Activated gamma-delta T cell treated with Interleukin-2 at 50 U/mL for 16 hours (primary cell): ENCODE measurements around the gene USP3.

Source experiments
- DNase-seq: peaks from one replicate; pipeline ENCODE4 v3.0.0-alpha.2; 2020

USP3 gene

DNA sequence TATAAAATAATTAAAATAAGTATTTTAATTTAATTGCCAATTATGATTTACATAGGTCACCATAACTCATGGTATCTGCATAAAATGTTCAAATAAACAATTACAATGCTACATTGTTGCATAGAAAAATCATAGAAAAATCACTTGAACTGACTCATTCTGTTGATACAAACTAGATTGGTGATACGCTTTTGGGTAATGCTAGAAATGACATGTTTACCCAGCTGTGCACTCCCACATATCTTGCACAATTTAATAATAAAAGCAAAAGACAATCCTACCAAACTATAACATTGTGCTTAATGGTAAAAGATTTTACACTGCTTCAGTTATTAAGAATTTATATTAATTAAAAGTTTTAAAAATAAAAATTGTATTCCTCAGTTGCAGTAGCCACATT is 47.0 kb downstream of the USP3 start:
- DNase-seq: no peak

- DNase-seq: no peak
Observed at GRCh38 chr15:63553388-63553791, 49.0 kb downstream of the USP3 start.

DNA sequence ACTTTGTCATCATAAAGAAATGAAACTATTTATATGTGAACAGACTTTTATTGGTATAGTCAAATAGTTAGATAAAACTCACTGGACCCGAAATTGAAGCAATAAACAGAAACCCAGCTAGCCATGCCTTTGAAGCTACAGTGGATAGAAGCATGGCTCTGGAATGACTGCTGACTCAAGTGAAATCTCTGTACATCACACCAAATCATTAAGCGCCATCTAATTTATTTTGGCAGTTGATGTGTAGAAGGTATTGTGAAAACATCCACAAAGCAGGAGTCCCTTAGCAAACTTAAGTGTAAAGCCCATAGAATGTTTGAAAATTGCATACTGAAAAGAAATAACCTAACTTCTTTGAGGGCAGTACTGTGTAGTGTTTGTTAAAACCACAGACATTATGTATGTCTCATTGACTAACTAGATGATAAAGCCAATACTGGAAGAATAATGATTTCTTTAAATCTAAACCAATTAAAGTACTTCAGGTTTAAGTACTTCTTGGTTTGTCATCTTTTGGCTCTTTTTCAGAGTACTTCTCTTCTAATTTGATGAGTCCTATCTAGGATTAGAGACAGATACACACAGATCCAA is 50.0 kb downstream of the USP3 start:
- no peak for DNase-seq

- no peak for DNase-seq
Observed at GRCh38 chr15:63555507-63555906, 51.1 kb downstream of the USP3 start.

GRCh38 chr15:63556246-63556645 is 51.9 kb downstream of the USP3 start:
- DNase-seq: no peak

DNA sequence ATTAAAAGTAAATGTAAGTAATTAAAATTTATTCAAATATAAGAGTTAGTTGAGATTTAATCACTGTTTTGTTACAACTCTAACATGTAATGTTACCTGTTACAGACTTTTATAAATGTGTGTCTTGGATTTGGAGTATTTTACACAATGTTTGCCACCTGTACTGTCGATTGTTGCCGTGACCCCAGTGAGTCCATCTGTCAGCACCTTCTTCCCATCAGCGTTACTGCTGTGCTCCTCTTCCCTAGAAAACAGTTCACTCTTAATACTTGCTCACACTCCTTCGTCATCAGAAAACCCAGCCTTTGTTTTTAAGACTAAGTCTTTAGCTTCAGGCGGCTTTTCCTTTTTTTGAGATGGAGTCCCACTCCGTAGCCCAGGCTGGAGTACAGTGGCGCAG is 52.3 kb downstream of the USP3 start:
- no peak for DNase-seq

DNA sequence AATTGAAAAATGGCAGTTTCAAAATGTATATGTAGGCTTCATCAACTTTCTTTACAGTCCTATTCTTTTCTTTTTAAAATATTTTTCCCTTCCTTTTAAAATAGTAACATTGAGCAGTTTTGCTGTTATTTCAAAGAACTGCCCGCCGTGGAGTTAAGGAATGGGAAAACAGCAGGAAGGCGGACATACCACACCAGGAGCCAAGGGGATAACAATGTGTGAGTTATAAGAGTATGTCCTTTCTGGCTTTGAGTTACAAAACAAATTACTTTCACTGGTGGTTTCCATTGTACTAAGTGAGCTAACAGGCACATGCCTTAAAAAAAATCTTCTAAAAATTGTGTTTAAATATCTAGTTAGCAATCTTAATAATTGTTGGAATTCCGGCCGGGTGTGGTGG is 55.4 kb downstream of the USP3 start:
- DNase-seq: no peak

- DNase-seq: no peak
Observed at GRCh38 chr15:63560741-63561448, 56.5 kb downstream of the USP3 start.

DNA sequence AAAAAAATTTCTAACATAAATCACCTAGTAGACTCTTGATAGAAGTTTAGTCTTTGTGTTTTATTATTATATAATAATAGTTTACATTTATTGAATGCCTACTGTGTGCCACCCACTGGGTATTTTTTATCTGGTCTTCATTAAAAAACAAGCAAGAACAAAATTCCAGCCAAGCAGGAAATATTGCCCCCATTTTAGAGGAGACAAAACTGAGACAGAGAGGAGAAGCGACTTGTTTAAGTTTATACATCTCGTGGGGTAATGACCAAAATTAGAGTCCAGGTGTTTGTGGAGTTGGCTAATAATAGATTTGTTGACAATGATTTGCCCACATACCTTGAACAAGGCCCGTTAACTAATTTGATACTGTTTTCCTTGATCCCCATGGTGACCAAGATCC is 59.7 kb downstream of the USP3 start:
- no peak for DNase-seq

DNA sequence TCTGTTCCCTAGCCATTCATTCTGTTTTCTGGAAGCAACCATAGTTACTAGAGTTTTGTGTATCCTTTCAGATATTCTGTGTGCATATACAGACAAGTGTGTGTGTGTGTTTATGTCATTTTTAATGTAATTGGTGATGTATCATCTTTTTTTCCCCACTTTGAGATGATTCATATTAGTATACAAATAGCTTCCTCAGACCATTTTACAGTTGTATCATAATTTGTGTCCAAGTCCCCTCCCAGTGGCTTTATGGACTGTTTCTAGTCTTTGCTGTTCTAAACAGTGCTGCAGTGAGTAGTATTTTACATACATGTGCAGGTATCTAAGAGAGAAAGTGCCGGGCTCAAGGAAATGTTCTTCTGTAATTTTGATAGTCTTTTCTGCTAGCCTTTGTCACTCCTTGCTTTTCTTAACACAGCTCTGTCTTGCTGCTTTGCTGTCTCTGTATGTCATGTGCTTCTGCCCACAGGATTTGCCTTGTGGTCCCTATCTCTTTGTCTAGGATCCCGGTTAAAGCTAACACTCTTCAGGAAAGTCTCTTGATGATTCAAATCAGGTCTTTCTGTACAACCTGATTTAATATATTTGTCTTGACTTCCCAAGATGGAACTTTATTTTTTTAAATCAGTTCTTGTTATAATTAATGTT is 61.3 kb downstream of the USP3 start:
- DNase-seq: no peak

GRCh38 chr15:63572749-63573464 is 68.5 kb downstream of the USP3 start:
- DNase-seq: no peak

DNA sequence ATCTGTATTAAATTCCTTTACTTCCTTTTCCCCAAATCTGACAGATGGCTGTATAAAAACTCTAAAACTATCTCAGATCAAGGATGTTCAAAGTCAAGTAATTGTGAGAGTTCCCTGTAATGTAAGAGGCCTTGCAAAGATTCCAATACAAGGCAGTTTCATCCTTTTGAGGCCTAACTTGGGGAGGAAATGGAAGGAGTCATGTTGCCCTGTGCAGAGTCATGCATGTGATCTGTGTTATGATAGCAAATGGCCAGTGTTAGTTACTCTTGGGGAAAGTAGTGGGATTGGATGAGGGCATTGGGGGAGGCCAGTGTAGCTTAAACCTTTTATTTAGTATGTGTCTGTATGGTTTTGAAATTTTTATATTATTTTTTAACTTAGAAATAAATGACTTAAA is 69.1 kb downstream of the USP3 start:
- no peak for DNase-seq

DNA sequence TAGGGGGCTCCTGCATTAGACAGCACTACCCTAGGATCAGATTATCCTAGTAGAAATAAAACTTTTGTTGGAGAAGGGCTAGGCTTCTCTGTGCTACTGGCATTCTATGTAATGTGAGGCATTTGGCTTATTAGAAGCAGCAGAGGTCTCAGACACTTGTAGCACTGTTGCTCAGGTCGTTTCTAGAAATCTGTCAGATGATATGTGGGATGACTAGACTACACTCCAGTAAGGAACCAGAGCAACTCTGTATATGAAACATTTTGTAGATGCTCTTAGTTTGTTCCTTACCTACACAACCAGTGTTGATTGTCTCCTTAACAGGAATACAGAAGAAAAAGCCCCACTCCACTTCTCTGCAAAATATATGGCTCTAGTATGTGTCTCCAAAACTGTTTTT is 70.9 kb downstream of the USP3 start:
- DNase-seq: no peak

GRCh38 chr15:63576441-63576840 is 72.0 kb downstream of the USP3 start:
- no peak for DNase-seq

GRCh38 chr15:63582179-63582578 is 77.8 kb downstream of the USP3 start:
- DNase-seq: no peak

DNA sequence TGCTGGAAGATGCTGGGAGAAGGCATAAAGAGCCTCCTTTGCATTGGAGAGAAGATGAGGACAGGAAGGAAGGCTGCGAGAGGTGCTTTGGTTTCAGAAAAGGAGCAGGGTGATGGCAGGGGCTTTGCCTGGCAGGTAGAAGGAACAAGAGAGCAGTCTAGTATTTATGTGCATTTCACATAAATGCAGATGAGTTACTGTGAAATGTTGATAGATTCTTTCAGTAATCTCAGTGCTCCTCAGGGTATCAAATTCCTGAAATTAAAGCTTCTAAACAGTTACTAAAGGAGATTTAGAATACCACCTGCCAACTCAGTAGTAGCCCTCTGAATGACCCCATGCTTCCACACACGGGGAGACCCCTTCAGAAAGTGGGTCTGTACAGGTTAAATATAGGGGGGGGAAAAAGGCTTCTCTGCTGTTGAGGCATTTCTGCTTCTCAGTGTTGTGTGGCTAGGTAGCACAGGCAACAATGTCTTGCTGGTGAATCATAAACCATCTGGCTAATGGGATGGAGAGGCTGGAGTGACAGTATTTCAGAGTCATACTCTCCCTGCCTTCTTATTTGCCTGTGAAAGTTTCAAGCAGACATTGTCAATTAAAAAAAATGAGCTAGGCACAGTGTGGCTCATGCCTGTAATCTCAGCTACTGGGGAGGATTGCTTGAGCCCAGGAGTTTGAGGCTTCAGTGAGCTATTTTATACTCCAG is 78.5 kb downstream of the USP3 start:
- DNase-seq: no peak

DNA sequence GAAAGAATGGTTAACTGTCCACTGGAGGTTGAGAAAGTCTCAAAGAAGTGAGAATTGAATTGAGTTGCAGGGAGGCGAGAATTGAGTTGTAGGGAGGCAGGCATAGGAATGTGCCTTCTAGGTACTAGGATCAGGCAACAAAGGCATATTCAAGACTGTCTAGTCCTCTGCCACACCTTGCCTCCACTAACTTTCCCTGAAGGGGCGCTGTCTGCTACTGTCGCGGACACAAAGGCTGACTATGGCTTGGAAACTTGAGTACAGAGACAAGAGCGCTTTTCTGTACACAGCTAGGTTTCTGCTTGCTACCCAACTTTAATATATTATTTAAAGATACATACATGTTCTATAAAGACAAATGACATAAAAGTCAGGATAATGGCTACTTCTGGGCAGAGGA is 82.4 kb downstream of the USP3 start:
- DNase-seq: no peak

GRCh38 chr15:63587527-63587926 is 83.1 kb downstream of the USP3 start:
- DNase-seq: no peak

GRCh38 chr15:63588826-63589225 is 84.4 kb downstream of the USP3 start:
- DNase-seq: no peak

GRCh38 chr15:63593705-63594671 is 89.6 kb downstream of the USP3 start:
- DNase-seq: no peak

- DNase-seq: no peak
Observed at GRCh38 chr15:63595065-63595464, 90.7 kb downstream of the USP3 start.

- DNase-seq: no peak
Observed at GRCh38 chr15:63595688-63596087, 91.3 kb downstream of the USP3 start.
